GM12892 (cell line): ENCODE data around the gene ABCC9.

ENCODE experiments used
- DNase-seq: peaks from one replicate; pipeline ENCODE4 v3.0.0; 2011; ENCODE audit not compliant: insufficient read length
- FAIRE-seq: peaks from 2 replicates; lab custom pipeline; 2011; peaks lifted over from hg19 to GRCh38; lab: Jason Lieb, UNC
- POLR2A ChIP-seq: IDR thresholded peaks from 2 replicates; pipeline ENCODE4 v1.6.1; 2011; ENCODE audit warnings: low read depth, low read length, control low read depth
- POLR2AphosphoS5 ChIP-seq: IDR thresholded peaks from 2 replicates; pipeline ENCODE4 v1.6.1; 2011; ENCODE audit warnings: low read depth, low read length, control low read depth
- TAF1 ChIP-seq: IDR thresholded peaks from 2 replicates; pipeline ENCODE4 v1.6.1; 2011; ENCODE audit warnings: low read depth, mild to moderate bottlenecking, control low read depth, low read length, borderline replicate concordance

Gene ABCC9

GRCh38 chr12:21759737-21760136, 181.5 kb downstream of the ABCC9 start:
- FAIRE-seq (no peak), DNase-seq (no peak)
- TF ChIP-seq POLR2AphosphoS5 (no peak), TAF1 (no peak), POLR2A (no peak)

DNA sequence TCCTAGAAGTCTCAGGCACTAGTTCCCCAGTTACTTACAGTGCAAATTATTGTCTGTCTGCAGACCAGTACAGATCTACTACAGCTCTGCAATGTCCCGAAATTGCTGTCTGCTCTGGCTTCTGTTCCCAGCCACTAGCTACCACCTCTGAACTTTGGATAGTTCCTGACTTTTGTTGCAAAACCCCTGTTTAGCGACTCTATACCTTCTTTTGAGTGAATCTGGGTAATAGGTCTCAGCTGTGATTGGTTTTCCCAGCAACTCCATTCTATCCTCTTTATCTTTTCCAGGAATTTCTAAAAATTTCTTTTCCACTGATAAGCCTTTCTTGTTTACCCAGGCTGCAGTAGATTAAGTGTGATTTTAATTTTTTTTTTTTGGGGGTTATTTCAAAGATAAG, 183.5 kb downstream of the ABCC9 start:
- DNase-seq (no peak), FAIRE-seq (no peak)
- TF ChIP-seq POLR2AphosphoS5 = no peak
- no peak for TF ChIP-seq TAF1
- no peak for TF ChIP-seq POLR2A

GRCh38 chr12:21756699-21757098, 184.5 kb downstream of the ABCC9 start:
- no peak for DNase-seq
- TF ChIP-seq TAF1 = no peak
- no peak for TF ChIP-seq POLR2A
- TF ChIP-seq POLR2AphosphoS5 = no peak
- no peak for FAIRE-seq

GRCh38 chr12:21751517-21751916, 189.7 kb downstream of the ABCC9 start:
- TF ChIP-seq POLR2A = no peak

More at GRCh38 chr12:21751517-21751916, 189.7 kb downstream of the ABCC9 start:
- FAIRE-seq = no peak
- DNase-seq = no peak
